Activated CD4-positive, alpha-beta T cell treated with anti-CD3 and anti-CD28 coated beads, Interleukin-2, amount 10 ng/mL, durations not matched to agents 7 days and 5 days (primary cell): ENCODE measurements around the gene CXCL12. TPM values are rescaled to one million over a fixed set of nuclear protein-coding genes. Genes with fewer than 3 reads are reported as not detected.
A peak's percentile ranks its signal among the peaks of the same experiment; 100 is the strongest.

Source experiments
- CTCF ChIA-PET: fragments of 350-600 bp; sonication (Branson Sonifier 250); formaldehyde crosslinking; loops from one replicate; lab custom pipeline; 2021; ENCODE audit warnings: antibody characterized with exemption; lab: Charles Lee
- POLR2A ChIA-PET: fragments of 350-600 bp; sonication (Branson Sonifier 250); formaldehyde crosslinking; loops from one replicate; lab custom pipeline; 2021; ENCODE audit warnings: antibody characterized with exemption; lab: Charles Lee
- DNase-seq: peaks from one replicate; pipeline ENCODE4 v3.0.0-alpha.2; 2020
- H3K27ac Mint-ChIP-seq: one replicate; pipeline ENCODE4 v1.8.0; 2021; ENCODE audit warnings: mild to moderate bottlenecking, moderate library complexity, mixed read lengths
- H3K27me3 Mint-ChIP-seq: one replicate; pipeline ENCODE4 v1.8.0; 2021; ENCODE audit warnings: mixed read lengths
- H3K36me3 Mint-ChIP-seq: one replicate; pipeline ENCODE4 v1.8.0; 2021; ENCODE audit warnings: low read depth, mixed read lengths
- H3K4me1 Mint-ChIP-seq: one replicate; pipeline ENCODE4 v1.8.0; 2021; ENCODE audit warnings: mixed read lengths
- H3K4me3 Mint-ChIP-seq: one replicate; pipeline ENCODE4 v1.8.0; 2021; ENCODE audit warnings: mild to moderate bottlenecking, moderate library complexity, mixed read lengths
- H3K9me3 Mint-ChIP-seq: one replicate; pipeline ENCODE4 v1.8.0; 2021; ENCODE audit warnings: mixed read lengths
- total RNA-seq, 2 experiments: library from RNA; stranded (reverse); gene quantifications; one replicate each; pipeline ENCODE4 v1.2.3, GENCODE V29; 2021

Gene CXCL12
- total RNA-seq, 2 experiments from 2014 or later = not detected

GRCh38 chr10:44416936-44417335 is 32.0 kb upstream of the CXCL12 start:
- DNase-seq = no peak
- H3K4me3 Mint-ChIP-seq = no peak overlapping the region
- no peaks in the 10 kb centered on the region for H3K9me3 Mint-ChIP-seq
- peaks cover 6% of the 10 kb centered on the region for H3K27me3 Mint-ChIP-seq
- CTCF ChIA-PET = no interaction called here
- H3K4me1 Mint-ChIP-seq = peaks cover 5% of the 10 kb centered on the region
- H3K36me3 Mint-ChIP-seq = no peaks in the 10 kb centered on the region
- POLR2A ChIA-PET = no interaction called here
- H3K27ac Mint-ChIP-seq = no peak overlapping the region

- Mint-ChIP-seq H3K4me3 (no peak overlapping the region), H3K27me3 (peaks cover 6% of the 10 kb centered on the region), H3K4me1 (peaks cover 5% of the 10 kb centered on the region), H3K9me3 (no peaks in the 10 kb centered on the region), H3K27ac (no peak overlapping the region), H3K36me3 (no peaks in the 10 kb centered on the region)
- CTCF ChIA-PET = no interaction called here
- POLR2A ChIA-PET = no interaction called here
- DNase-seq = no peak
These were observed 31.3 kb upstream of the CXCL12 start for GRCh38 chr10:44416021-44416771.

GRCh38 chr10:44415121-44415520 is 30.2 kb upstream of the CXCL12 start:
- Mint-ChIP-seq H3K4me1 (peaks cover 4% of the 10 kb centered on the region), H3K9me3 (no peaks in the 10 kb centered on the region), H3K27me3 (peaks cover 6% of the 10 kb centered on the region), H3K27ac (no peak overlapping the region), H3K36me3 (no peaks in the 10 kb centered on the region), H3K4me3 (no peak overlapping the region)
- ChIA-PET CTCF (no interaction called here), POLR2A (no interaction called here)
- DNase-seq = no peak

GRCh38 chr10:44413416-44413815 is 28.5 kb upstream of the CXCL12 start:
- no peak overlapping the region for H3K27ac Mint-ChIP-seq
- POLR2A ChIA-PET = no interaction called here
- CTCF ChIA-PET = no interaction called here

GRCh38 chr10:44411251-44411650 is 26.4 kb upstream of the CXCL12 start:
- DNase-seq = no peak
- H3K4me1 Mint-ChIP-seq = no peaks in the 10 kb centered on the region
- no peaks in the 10 kb centered on the region for H3K36me3 Mint-ChIP-seq
- no peaks in the 10 kb centered on the region for H3K9me3 Mint-ChIP-seq
- H3K27me3 Mint-ChIP-seq = peaks cover 6% of the 10 kb centered on the region
- ChIA-PET POLR2A (no interaction called here), CTCF (no interaction called here)
- H3K27ac Mint-ChIP-seq = no peak overlapping the region
- no peak overlapping the region for H3K4me3 Mint-ChIP-seq

More at GRCh38 chr10:44413416-44413815, 28.5 kb upstream of the CXCL12 start:
- Mint-ChIP-seq H3K36me3 (no peaks in the 10 kb centered on the region), H3K4me1 (no peaks in the 10 kb centered on the region), H3K4me3 (no peak overlapping the region), H3K9me3 (no peaks in the 10 kb centered on the region), H3K27me3 (peaks cover 6% of the 10 kb centered on the region)
- no peak for DNase-seq

- ChIA-PET CTCF (no interaction called here), POLR2A (no interaction called here)
- Mint-ChIP-seq H3K27ac (no peak overlapping the region), H3K9me3 (no peaks in the 10 kb centered on the region), H3K4me3 (no peak overlapping the region), H3K36me3 (no peaks in the 10 kb centered on the region), H3K27me3 (no peaks in the 10 kb centered on the region), H3K4me1 (no peaks in the 10 kb centered on the region)
- no peak for DNase-seq
These were observed 20.0 kb upstream of the CXCL12 start for GRCh38 chr10:44404741-44405437.

- Mint-ChIP-seq H3K4me3 (no peak overlapping the region), H3K27me3 (no peaks in the 10 kb centered on the region), H3K36me3 (no peaks in the 10 kb centered on the region), H3K27ac (no peak overlapping the region), H3K9me3 (no peaks in the 10 kb centered on the region), H3K4me1 (no peaks in the 10 kb centered on the region)
- peak; percentile 1 for DNase-seq
- POLR2A ChIA-PET = no interaction called here
- CTCF ChIA-PET = no interaction called here
These were observed 17.7 kb upstream of the CXCL12 start for GRCh38 chr10:44402465-44403195.

DNA sequence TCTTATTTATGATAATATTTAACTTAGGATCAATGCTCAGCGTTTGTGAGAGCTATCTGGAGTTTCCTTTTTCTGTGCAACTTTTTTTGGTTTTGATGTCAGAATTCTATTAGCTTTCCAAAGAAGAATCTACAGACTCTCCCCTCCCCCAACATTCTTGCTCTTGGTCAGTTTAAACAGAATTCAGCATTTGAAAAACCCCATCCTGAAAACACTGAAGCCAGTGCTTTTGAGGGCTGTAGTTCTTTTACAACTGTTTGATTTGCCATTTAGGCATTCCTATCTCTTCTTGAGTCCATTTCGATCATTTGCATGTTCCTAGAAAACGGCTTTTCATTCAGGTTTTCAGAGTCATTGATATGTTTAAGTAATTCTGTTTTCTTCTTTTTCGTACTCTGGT is 15.6 kb upstream of the CXCL12 start:
- ChIA-PET POLR2A (no interaction called here), CTCF (interaction anchor here (1.5 kb wide), 1 partner anchor 17 kb away, joined by 4 read pairs; no protein-coding TSS in a partner anchor)
- Mint-ChIP-seq H3K4me1 (no peaks in the 10 kb centered on the region), H3K27ac (no peak overlapping the region), H3K27me3 (no peaks in the 10 kb centered on the region), H3K36me3 (no peaks in the 10 kb centered on the region), H3K4me3 (no peak overlapping the region), H3K9me3 (no peaks in the 10 kb centered on the region)
- no peak for DNase-seq

DNA sequence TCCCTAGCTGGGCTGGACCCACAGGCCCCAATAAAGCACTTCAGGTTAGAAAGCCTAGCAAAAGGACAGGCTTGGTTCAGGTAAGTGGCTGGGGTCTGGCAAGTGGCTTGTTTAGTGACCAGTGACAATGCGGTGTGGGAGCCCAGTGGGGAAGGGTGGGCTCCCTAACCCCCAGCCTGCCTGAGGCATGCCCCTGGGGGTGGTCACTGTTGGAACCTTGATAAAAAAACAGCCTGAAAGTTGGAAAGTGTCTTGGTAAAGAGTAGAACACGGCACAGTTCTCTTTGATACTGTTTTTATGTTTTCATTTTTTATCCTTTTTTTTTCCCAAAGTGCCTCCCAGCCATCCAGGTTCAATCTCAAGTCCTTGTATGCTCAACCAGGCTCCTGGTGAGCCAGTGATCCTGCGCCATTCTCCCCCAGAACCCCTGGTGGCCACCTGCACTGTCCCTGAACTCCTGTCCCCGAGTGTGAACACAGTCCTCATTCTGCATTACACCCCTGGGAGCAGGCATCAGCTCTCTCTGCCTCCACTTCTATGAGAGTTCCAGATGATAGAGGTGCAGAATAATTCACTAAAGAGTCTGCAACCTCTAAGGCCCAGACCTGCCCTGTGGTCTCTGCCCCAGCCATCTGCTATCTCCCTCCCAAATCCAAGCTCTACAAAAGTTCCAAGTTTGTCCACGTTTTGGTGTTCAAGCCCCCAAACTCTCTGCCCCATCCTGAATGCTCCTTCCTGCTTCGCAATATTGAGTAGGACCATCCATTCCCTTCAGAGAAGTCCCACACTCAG is 15.0 kb upstream of the CXCL12 start:
- ChIA-PET POLR2A (no interaction called here), CTCF (interaction anchor here (1.5 kb wide), 1 partner anchor 16 kb away, joined by 4 read pairs; no protein-coding TSS in a partner anchor)
- no peaks in the 10 kb centered on the region for H3K9me3 Mint-ChIP-seq
- no peak overlapping the region for H3K27ac Mint-ChIP-seq
- no peaks in the 10 kb centered on the region for H3K36me3 Mint-ChIP-seq
- H3K27me3 Mint-ChIP-seq = no peaks in the 10 kb centered on the region
- no peak for DNase-seq
- no peaks in the 10 kb centered on the region for H3K4me1 Mint-ChIP-seq
- H3K4me3 Mint-ChIP-seq = no peak overlapping the region

DNA sequence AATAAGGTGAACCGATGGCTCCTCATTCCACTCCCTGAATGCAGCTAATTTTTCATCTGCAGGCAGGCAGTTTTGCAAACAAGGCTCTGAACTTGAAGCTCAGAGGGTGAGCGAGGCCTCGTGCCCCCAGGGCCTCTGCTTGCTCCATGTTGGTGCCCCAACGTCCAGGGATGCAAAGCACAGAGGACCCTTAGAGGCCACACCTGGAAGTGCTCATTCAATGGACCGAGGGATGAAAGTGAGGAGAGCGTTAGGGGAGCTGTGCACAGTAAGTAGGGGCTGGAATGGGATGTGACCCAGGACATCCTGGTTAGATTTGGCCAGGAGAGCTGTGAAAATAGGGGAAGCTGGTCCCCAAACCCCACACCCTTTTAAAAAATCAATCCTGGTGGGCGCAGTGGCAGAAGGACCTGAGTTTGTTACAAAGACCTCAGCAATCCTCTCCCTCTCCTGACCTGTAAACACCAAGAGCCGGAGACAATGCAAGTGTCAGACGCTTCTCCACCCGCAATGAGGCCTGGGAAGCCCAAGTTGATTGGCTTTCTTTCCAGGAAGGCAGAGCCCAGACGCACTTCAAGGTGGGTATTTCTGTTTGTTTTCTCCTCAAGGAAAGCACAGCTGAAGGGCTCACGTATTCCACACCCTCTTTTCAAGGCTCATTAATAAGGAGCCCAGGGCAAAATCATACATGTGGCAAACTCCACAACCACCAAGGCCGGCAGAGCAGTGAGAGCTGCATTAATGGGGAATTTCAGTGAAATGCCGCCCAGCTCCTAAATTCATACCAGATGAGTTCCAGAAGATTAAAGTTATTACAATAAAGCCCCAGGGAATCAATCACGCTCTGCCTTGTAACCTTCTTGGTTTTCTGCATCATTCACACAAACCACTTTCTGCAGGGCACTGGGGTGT is 14.1 kb upstream of the CXCL12 start:
- Mint-ChIP-seq H3K4me3 (no peak overlapping the region), H3K27me3 (no peaks in the 10 kb centered on the region), H3K36me3 (no peaks in the 10 kb centered on the region), H3K4me1 (no peaks in the 10 kb centered on the region), H3K9me3 (no peaks in the 10 kb centered on the region), H3K27ac (no peak overlapping the region)
- ChIA-PET CTCF (no interaction called here), POLR2A (no interaction called here)
- no peak for DNase-seq

- peaks cover 2% of the 10 kb centered on the region for H3K27me3 Mint-ChIP-seq
- H3K36me3 Mint-ChIP-seq = no peaks in the 10 kb centered on the region
- DNase-seq = no peak
- no peak overlapping the region for H3K27ac Mint-ChIP-seq
- POLR2A ChIA-PET = no interaction called here
- H3K4me1 Mint-ChIP-seq = no peaks in the 10 kb centered on the region
- H3K4me3 Mint-ChIP-seq = no peak overlapping the region
- CTCF ChIA-PET = no interaction called here
- no peaks in the 10 kb centered on the region for H3K9me3 Mint-ChIP-seq
These were observed 13.4 kb upstream of the CXCL12 start for GRCh38 chr10:44398271-44398670.
